ENCODE measurements around the gene OR6V1. TPM values are rescaled to one million over a fixed set of nuclear protein-coding genes. Genes with fewer than 3 reads are reported as not detected.
"Not testable (repeated sequence)": the region's sequence is repeated elsewhere in the genome, so short reads cannot be mapped to it uniquely, and the experiment has no call there.

OR6V1 gene
- total and polyA plus RNA-seq, 4 donors, result not detected

DNA sequence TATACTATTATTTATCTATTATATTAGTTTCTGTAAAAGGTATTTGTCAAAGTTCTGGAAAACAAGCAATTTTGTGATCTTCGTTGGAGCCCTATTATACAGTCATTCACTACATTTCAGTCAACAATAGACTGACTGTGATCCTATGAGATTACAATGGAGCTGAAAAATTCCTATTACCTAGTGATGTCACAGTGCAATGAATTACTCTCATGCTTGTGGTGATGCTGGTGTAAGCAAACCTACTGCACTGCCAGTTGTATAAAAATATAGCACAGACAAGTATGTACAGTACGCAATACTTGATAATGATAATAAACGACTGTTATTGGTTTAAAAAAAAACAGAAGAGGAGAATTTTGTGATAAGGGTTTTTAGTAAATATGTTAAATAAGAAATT is 21.4 kb downstream of the OR6V1 start:
- Histone ChIP-seq H3K27ac (ENCODE audit: low read depth in 1 of 2, low read length in 1 of 2) (no peak overlapping the region), H3K27me3 (ENCODE audit: control insufficient read depth in 3 of 3, insufficient read depth in 3 of 3, low read length in 2 of 3) (peaks cover 0 to 4% (median 0%) of the 10 kb centered on the region in 3 donors), H3K9me3 (ENCODE audit: control insufficient read depth in 4 of 4, insufficient read depth in 3 of 4, low read length in 3 of 4) (peaks cover 0 to 7% (median 0%) of the 10 kb centered on the region in 4 donors), H3K36me3 (ENCODE audit: control insufficient read depth in 4 of 4, insufficient read depth in 4 of 4, low read length in 4 of 4) (no peaks in the 10 kb centered on the region), H3K9ac (ENCODE audit: insufficient read depth in 1 of 2, low read length in 2 of 2) (no peak overlapping the region), H3K4me3 (no peak overlapping the region), H3K4me1 (ENCODE audit: control insufficient read depth in 5 of 5, insufficient read depth in 5 of 5, low read length in 5 of 5) (no peaks in the 10 kb centered on the region)
- ATAC-seq (ENCODE audit: insufficient read depth, low FRiP score) (no peak), DNase-seq (no peak)
- 88 to 89% methylated on average over 3 of the region's 3 CpGs for WGBS, 2 donors
- no peak for TF ChIP-seq CTCF (IDR thresholded peaks at IDR 0.05; ENCODE audit: control extremely low read depth, extremely low read depth)

- ATAC-seq (ENCODE audit: insufficient read depth, low FRiP score), result no peak
- TF ChIP-seq CTCF (IDR thresholded peaks at IDR 0.05; ENCODE audit: control extremely low read depth, extremely low read depth), result no peak
Measured at GRCh38 chr7:143074141-143074540, 22.0 kb downstream of the OR6V1 start.

GRCh38 chr7:143085109-143085508 is 33.0 kb downstream of the OR6V1 start:
- H3K36me3 ChIP-seq (ENCODE audit: control insufficient read depth in 4 of 4, insufficient read depth in 4 of 4, low read length in 4 of 4), result no peaks in the 10 kb centered on the region
- DNase-seq (no peak), ATAC-seq (ENCODE audit: insufficient read depth, low FRiP score) (no peak)
- no peak overlapping the region for H3K9ac ChIP-seq (ENCODE audit: insufficient read depth in 1 of 2, low read length in 2 of 2)
- no peaks in the 10 kb centered on the region for H3K27me3 ChIP-seq (ENCODE audit: control insufficient read depth in 3 of 3, insufficient read depth in 3 of 3, low read length in 2 of 3)
- WGBS, 2 donors, result 30 to 58% methylated on average over 1 of the region's 1 CpG
- no peak overlapping the region for H3K27ac ChIP-seq (ENCODE audit: low read depth in 1 of 2, low read length in 1 of 2)
- no peaks in the 10 kb centered on the region for H3K4me1 ChIP-seq (ENCODE audit: control insufficient read depth in 5 of 5, insufficient read depth in 5 of 5, low read length in 5 of 5)
- no peak overlapping the region for H3K4me3 ChIP-seq
- H3K9me3 ChIP-seq (ENCODE audit: control insufficient read depth in 4 of 4, insufficient read depth in 3 of 4, low read length in 3 of 4), result peaks cover 0 to 3% (median 1%) of the 10 kb centered on the region in 4 donors
- no peak for TF ChIP-seq CTCF (IDR thresholded peaks at IDR 0.05; ENCODE audit: control extremely low read depth, extremely low read depth)

More at GRCh38 chr7:143074141-143074540, 22.0 kb downstream of the OR6V1 start:
- Histone ChIP-seq H3K27ac (ENCODE audit: low read depth in 1 of 2, low read length in 1 of 2) (no peak overlapping the region), H3K9me3 (ENCODE audit: control insufficient read depth in 4 of 4, insufficient read depth in 3 of 4, low read length in 3 of 4) (peaks cover 0 to 7% (median 0%) of the 10 kb centered on the region in 4 donors), H3K4me3 (no peak overlapping the region), H3K27me3 (ENCODE audit: control insufficient read depth in 3 of 3, insufficient read depth in 3 of 3, low read length in 2 of 3) (peaks cover 0 to 4% (median 0%) of the 10 kb centered on the region in 3 donors), H3K9ac (ENCODE audit: insufficient read depth in 1 of 2, low read length in 2 of 2) (no peak overlapping the region), H3K36me3 (ENCODE audit: control insufficient read depth in 4 of 4, insufficient read depth in 4 of 4, low read length in 4 of 4) (no peaks in the 10 kb centered on the region), H3K4me1 (ENCODE audit: control insufficient read depth in 5 of 5, insufficient read depth in 5 of 5, low read length in 5 of 5) (no peaks in the 10 kb centered on the region)
- no peak for DNase-seq

DNA sequence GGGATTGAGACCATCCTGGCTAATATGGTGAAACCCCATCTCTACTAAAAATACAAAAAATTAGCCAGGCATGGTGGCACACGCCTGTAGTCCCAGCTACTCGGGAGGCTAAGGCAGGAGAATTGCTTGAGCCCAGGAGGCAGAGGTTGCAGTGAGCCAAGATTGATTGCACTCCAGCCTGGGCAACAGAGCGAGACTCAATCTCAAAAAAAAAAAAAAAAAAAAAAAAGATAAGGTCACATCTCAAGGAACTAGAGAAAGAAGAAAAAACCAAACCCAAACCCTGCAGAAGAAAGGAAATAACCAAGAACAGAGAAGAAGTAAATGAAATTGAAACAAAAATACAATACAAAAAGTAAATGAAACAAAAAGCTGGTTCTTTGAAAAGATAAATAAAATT is 33.5 kb downstream of the OR6V1 start:
- H3K27ac ChIP-seq (ENCODE audit: low read depth in 1 of 2, low read length in 1 of 2); H3K9me3 ChIP-seq (ENCODE audit: control insufficient read depth in 4 of 4, insufficient read depth in 3 of 4, low read length in 3 of 4); ATAC-seq (ENCODE audit: insufficient read depth, low FRiP score); H3K4me1 ChIP-seq (ENCODE audit: control insufficient read depth in 5 of 5, insufficient read depth in 5 of 5, low read length in 5 of 5); H3K4me3 ChIP-seq; H3K9ac ChIP-seq (ENCODE audit: insufficient read depth in 1 of 2, low read length in 2 of 2); DNase-seq; H3K27me3 ChIP-seq (ENCODE audit: control insufficient read depth in 3 of 3, insufficient read depth in 3 of 3, low read length in 2 of 3); H3K36me3 ChIP-seq (ENCODE audit: control insufficient read depth in 4 of 4, insufficient read depth in 4 of 4, low read length in 4 of 4): not testable (repeated sequence)
- 85 to 92% methylated on average over 3 of the region's 3 CpGs for WGBS, 2 donors

- not testable (repeated sequence) for ATAC-seq (ENCODE audit: insufficient read depth, low FRiP score); H3K4me3 ChIP-seq; H3K9ac ChIP-seq (ENCODE audit: insufficient read depth in 1 of 2, low read length in 2 of 2); DNase-seq; H3K27ac ChIP-seq (ENCODE audit: low read depth in 1 of 2, low read length in 1 of 2); H3K27me3 ChIP-seq (ENCODE audit: control insufficient read depth in 3 of 3, insufficient read depth in 3 of 3, low read length in 2 of 3); H3K9me3 ChIP-seq (ENCODE audit: control insufficient read depth in 4 of 4, insufficient read depth in 3 of 4, low read length in 3 of 4); H3K36me3 ChIP-seq (ENCODE audit: control insufficient read depth in 4 of 4, insufficient read depth in 4 of 4, low read length in 4 of 4); H3K4me1 ChIP-seq (ENCODE audit: control insufficient read depth in 5 of 5, insufficient read depth in 5 of 5, low read length in 5 of 5)
- WGBS, 2 donors, result 86 to 91% methylated on average over 16 of the region's 16 CpGs
Measured at GRCh38 chr7:143088549-143089231, 36.5 kb downstream of the OR6V1 start.
